Naive thymus-derived CD4-positive, alpha-beta T cell (primary cell): ENCODE data around the gene AFF4. TPM values are rescaled to one million over a fixed set of nuclear protein-coding genes. Genes with fewer than 3 reads are reported as not detected.
"Not testable (repeated sequence)": the region's sequence is repeated elsewhere in the genome, so short reads cannot be mapped to it uniquely, and the experiment has no call there.

Experiments used
- ATAC-seq: fragments of 150-1000 bp; cut with Tn5 transposase; 2 replicates; pipeline ENCODE4 v1.10.0; 2021; ENCODE audit warnings: mild to moderate bottlenecking, moderate library complexity
- CTCF ChIA-PET: fragments of 350-600 bp; sonication (Branson Sonifier 250); formaldehyde crosslinking; loops from one replicate; lab custom pipeline; 2021; ENCODE audit warnings: antibody characterized with exemption; lab: Charles Lee
- POLR2A ChIA-PET: fragments of 350-600 bp; sonication (Branson Sonifier 250); formaldehyde crosslinking; loops from one replicate; lab custom pipeline; 2021; ENCODE audit warnings: antibody characterized with exemption, inconsistent platforms; lab: Charles Lee
- DNase-seq, 9 donors: peaks; one replicate each; pipeline versions ENCODE4 v3.0.0 to v3.0.0-alpha.2; 2020 to 2022; ENCODE audit warnings: mixed read lengths in 1 of 9
- H3K27ac ChIP-seq: one replicate; pipeline ENCODE4 v1.7.0; 2013; ENCODE audit warnings: mild to moderate bottlenecking, low read depth, low read length, moderate library complexity
- H3K27me3 ChIP-seq, 2 donors: one replicate each; pipeline ENCODE4 v1.7.0; 2013; ENCODE audit warnings: low read length in 2 of 2, mild to moderate bottlenecking in 2 of 2, moderate library complexity in 2 of 2; ENCODE audit not compliant: control insufficient read depth in 2 of 2, insufficient read depth in 2 of 2
- H3K36me3 ChIP-seq, 3 experiments: 1 replicate in 2 of 3; 2 replicates in 1 of 3; pipeline ENCODE4 v1.7.0; 2013; ENCODE audit warnings: low read length in 3 of 3, mild to moderate bottlenecking in 3 of 3, moderate library complexity in 1 of 3; ENCODE audit not compliant: insufficient read depth in 3 of 3, control insufficient read depth in 2 of 3
- H3K4me1 ChIP-seq, 2 donors: one replicate each; pipeline ENCODE4 v1.7.0; 2013; ENCODE audit warnings: low read length in 2 of 2, mild to moderate bottlenecking in 2 of 2, moderate library complexity in 1 of 2; ENCODE audit not compliant: control insufficient read depth in 2 of 2, insufficient read depth in 2 of 2
- H3K4me3 ChIP-seq: 2 replicates; pipeline ENCODE4 v1.7.0; 2013; ENCODE audit warnings: mild to moderate bottlenecking, low read length
- H3K9me3 ChIP-seq, 3 experiments: 1 replicate in 2 of 3; 2 replicates in 1 of 3; pipeline ENCODE4 v1.7.0; 2013; ENCODE audit warnings: low read length in 3 of 3; ENCODE audit not compliant: control insufficient read depth in 2 of 3
- H3K27ac Mint-ChIP-seq, 9 donors: one replicate each; pipeline ENCODE4 v1.8.0; 2020 to 2022; ENCODE audit warnings: mixed read lengths in 9 of 9, mild to moderate bottlenecking in 8 of 9, moderate library complexity in 5 of 9, inconsistent platforms in 2 of 9
- H3K27me3 Mint-ChIP-seq, 5 donors: one replicate each; pipeline ENCODE4 v1.8.0; 2021 to 2022; ENCODE audit warnings: mixed read lengths in 5 of 5, mild to moderate bottlenecking in 1 of 5
- H3K36me3 Mint-ChIP-seq, 5 donors: one replicate each; pipeline ENCODE4 v1.8.0; 2020 to 2022; ENCODE audit warnings: mixed read lengths in 5 of 5, mild to moderate bottlenecking in 3 of 5, inconsistent platforms in 1 of 5
- H3K4me1 Mint-ChIP-seq, 7 donors: one replicate each; pipeline ENCODE4 v1.8.0; 2020 to 2022; ENCODE audit warnings: mixed read lengths in 7 of 7, mild to moderate bottlenecking in 3 of 7, inconsistent platforms in 1 of 7
- H3K4me3 Mint-ChIP-seq, 10 donors: one replicate each; pipeline ENCODE4 v1.8.0; 2020 to 2022; ENCODE audit warnings: mild to moderate bottlenecking in 10 of 10, mixed read lengths in 10 of 10, moderate library complexity in 6 of 10, inconsistent platforms in 2 of 10
- H3K9me3 Mint-ChIP-seq, 11 donors: one replicate each; pipeline ENCODE4 v1.8.0; 2020 to 2022; ENCODE audit warnings: mixed read lengths in 11 of 11, mild to moderate bottlenecking in 4 of 11, inconsistent platforms in 1 of 11, moderate library complexity in 1 of 11
- intact Hi-C, 2 donors: fragments of 100-400 bp; cut with micrococcal nuclease; formaldehyde crosslinking; loops; one replicate each; pipeline ENCODE4 v1.15.1; 2023
- polyA plus RNA-seq, 2 donors: library from polyadenylated mRNA; unstranded; fragments of 300-500 nt; fragmentation: Illumina TruSeq; gene quantifications; one replicate each; pipeline ENCODE4 v1.2.3, GENCODE V29; 2021
- total RNA-seq, 6 experiments: library from RNA in 5 of 6; stranded (reverse) in 5 of 6; gene quantifications; 1 replicate in 5 of 6; 2 replicates in 1 of 6; pipeline ENCODE4 v1.2.3 and lab custom pipeline; 2021 to 2026

AFF4 gene
- 10 to 100 TPM; 39.7 to 82.3 (median 69.0) TPM for total RNA-seq
- 10 to 100 TPM; 25.3 to 30.6 TPM for polyA plus RNA-seq
- 233 reads per million, percentile 94 among the genes with 10 or more reads in this experiment for total RNA-seq (lab: John Stamatoyannopoulos, UW)

GRCh38 chr5:132963171-132964104 is at the start of gene AFF4:
Gene AFF4, minus strand, starts transcription at chr5:132963634. Its CDS starts 26,445 bp downstream, at chr5:132937189.
- Histone ChIP-seq H3K27me3 (no peaks in the 10 kb centered on the region), H3K27ac (peak within 1 kb of the TSS; percentile 94), H3K36me3 (peaks cover 0 to 6% (median 0%) of the 10 kb centered on the region in 3 experiments), H3K9me3 (no peaks in the 10 kb centered on the region), H3K4me3 (peak within 1 kb of the TSS; percentile 65), H3K4me1 (peaks cover 10 to 22% of the 10 kb centered on the region in 2 donors)
- H3K36me3 Mint-ChIP-seq = peaks cover 0 to 12% (median 6%) of the 10 kb centered on the region in 5 donors
- no peaks in the 10 kb centered on the region for H3K27me3 Mint-ChIP-seq
- ATAC-seq = peak; percentile 92
- ChIA-PET CTCF (interaction anchor here (1.0 kb wide), 1 partner anchor 407 kb away, joined by 3 read pairs; the partner anchor contains the start of gene RAD50), POLR2A (interaction anchor here (0.5 to 4.1 kb wide), 23 partner anchors 9 to 1408 kb away, joined by 3 to 52 read pairs (median 3); partner anchors contain the start of genes CCNI2, GDF9, HSPA4 and UQCRQ)
- peak within 1 kb of the TSS; percentile 96 to 100 (median 98) for H3K27ac Mint-ChIP-seq
- no peaks in the 10 kb centered on the region for H3K9me3 Mint-ChIP-seq
- peak within 1 kb of the TSS; percentile 90 to 100 (median 98) for H3K4me3 Mint-ChIP-seq
- peaks cover 26 to 52% (median 38%) of the 10 kb centered on the region in 7 donors for H3K4me1 Mint-ChIP-seq
- peak; percentile 81 to 90 (median 85) for DNase-seq
- intact Hi-C loops = loop anchor here (1.0 to 10.0 kb wide), 11 partner anchors 63 to 1329 kb away; partner anchors contain the start of genes GDF9 (in 2 of the 2), RAD50 (in 2 of the 2), UQCRQ (in 2 of the 2) and ZCCHC10 (in 2 of the 2)

GRCh38 chr5:133008455-133008854 is 45.0 kb upstream of the AFF4 start:
- POLR2A ChIA-PET = interaction anchor here (1.0 kb wide), 1 partner anchor 41 kb away, joined by 4 read pairs; no protein-coding TSS in a partner anchor
- H3K27ac Mint-ChIP-seq, H3K27ac ChIP-seq, H3K4me3 Mint-ChIP-seq, H3K4me1 ChIP-seq, H3K4me3 ChIP-seq, H3K27me3 ChIP-seq, DNase-seq, H3K9me3 Mint-ChIP-seq, H3K27me3 Mint-ChIP-seq, H3K9me3 ChIP-seq, H3K4me1 Mint-ChIP-seq, ATAC-seq, CTCF ChIA-PET, intact Hi-C loops: not testable (repeated sequence)
- H3K36me3 ChIP-seq = peaks cover 0 to 22% (median 5%) of the 10 kb centered on the region in 3 experiments
- peaks cover 0 to 22% (median 15%) of the 10 kb centered on the region in 5 donors for H3K36me3 Mint-ChIP-seq

GRCh38 chr5:133006653-133007052 is 43.2 kb upstream of the AFF4 start:
- H3K4me3 Mint-ChIP-seq = no peak overlapping the region
- H3K4me3 ChIP-seq = no peak overlapping the region
- no peak overlapping the region for H3K27ac Mint-ChIP-seq
- H3K27me3 ChIP-seq = no peaks in the 10 kb centered on the region
- no peak for DNase-seq
- intact Hi-C loops = no loop called here
- no peak for ATAC-seq
- H3K9me3 ChIP-seq = no peaks in the 10 kb centered on the region
- H3K36me3 Mint-ChIP-seq = peaks cover 0 to 23% (median 17%) of the 10 kb centered on the region in 5 donors
- peaks cover 0 to 4% (median 0%) of the 10 kb centered on the region in 7 donors for H3K4me1 Mint-ChIP-seq
- H3K27me3 Mint-ChIP-seq = no peaks in the 10 kb centered on the region
- H3K36me3 ChIP-seq = peaks cover 0 to 26% (median 5%) of the 10 kb centered on the region in 3 experiments
- H3K9me3 Mint-ChIP-seq = no peaks in the 10 kb centered on the region
- ChIA-PET POLR2A (interaction anchor here (0.6 to 1.4 kb wide), 2 partner anchors 38 to 43 kb away, joined by 3 to 4 read pairs; partner anchors contain the start of gene AFF4), CTCF (no interaction called here)
- H3K4me1 ChIP-seq = no peaks in the 10 kb centered on the region
- no peak overlapping the region for H3K27ac ChIP-seq

GRCh38 chr5:132999246-132999645 is 35.8 kb upstream of the AFF4 start:
- no peak for DNase-seq
- Mint-ChIP-seq H3K4me1 (peaks cover 0 to 4% (median 0%) of the 10 kb centered on the region in 7 donors), H3K9me3 (no peaks in the 10 kb centered on the region), H3K36me3 (peaks cover 0 to 21% (median 8%) of the 10 kb centered on the region in 5 donors), H3K4me3 (no peak overlapping the region), H3K27me3 (no peaks in the 10 kb centered on the region), H3K27ac (no peak overlapping the region)
- Histone ChIP-seq H3K27me3 (no peaks in the 10 kb centered on the region), H3K27ac (no peak overlapping the region), H3K36me3 (peaks cover 0 to 6% (median 0%) of the 10 kb centered on the region in 3 experiments), H3K4me1 (no peaks in the 10 kb centered on the region), H3K9me3 (no peaks in the 10 kb centered on the region), H3K4me3 (no peak overlapping the region)
- no peak for ATAC-seq
- ChIA-PET CTCF (no interaction called here), POLR2A (no interaction called here)
- intact Hi-C loops = no loop called here

GRCh38 chr5:132998556-132998955 is 35.1 kb upstream of the AFF4 start:
- peaks cover 0 to 21% (median 8%) of the 10 kb centered on the region in 5 donors for H3K36me3 Mint-ChIP-seq

GRCh38 chr5:132996307-132996706 is 32.9 kb upstream of the AFF4 start:
- H3K36me3 Mint-ChIP-seq = peaks cover 0 to 15% (median 4%) of the 10 kb centered on the region in 5 donors
- Histone ChIP-seq H3K27ac (no peak overlapping the region), H3K27me3 (no peaks in the 10 kb centered on the region), H3K4me1 (no peaks in the 10 kb centered on the region), H3K4me3 (no peak overlapping the region), H3K36me3 (no peaks in the 10 kb centered on the region), H3K9me3 (no peaks in the 10 kb centered on the region)
- no peak overlapping the region for H3K4me3 Mint-ChIP-seq
- ATAC-seq (no peak), DNase-seq (no peak)
- CTCF ChIA-PET = no interaction called here
- H3K27me3 Mint-ChIP-seq = no peaks in the 10 kb centered on the region
- POLR2A ChIA-PET = no interaction called here
- peaks cover 0 to 6% (median 0%) of the 10 kb centered on the region in 7 donors for H3K4me1 Mint-ChIP-seq
- H3K9me3 Mint-ChIP-seq = no peaks in the 10 kb centered on the region
- H3K27ac Mint-ChIP-seq = peak overlapping the region in 3 of 9 donors; percentile 31 to 74 (median 37)
- intact Hi-C loops = no loop called here

More at GRCh38 chr5:132998556-132998955, 35.1 kb upstream of the AFF4 start:
- Mint-ChIP-seq H3K4me1 (peaks cover 0 to 6% (median 0%) of the 10 kb centered on the region in 7 donors), H3K27me3 (no peaks in the 10 kb centered on the region), H3K9me3 (no peaks in the 10 kb centered on the region), H3K4me3 (no peak overlapping the region), H3K27ac (peak overlapping the region in 2 of 9 donors; percentile 35 to 40)
- POLR2A ChIA-PET = no interaction called here
- CTCF ChIA-PET = no interaction called here
- ATAC-seq (peak; percentile 20), DNase-seq (no peak)
- H3K36me3 ChIP-seq = peaks cover 0 to 6% (median 0%) of the 10 kb centered on the region in 3 experiments
- no peaks in the 10 kb centered on the region for H3K9me3 ChIP-seq
- no peaks in the 10 kb centered on the region for H3K4me1 ChIP-seq
- H3K27ac ChIP-seq = no peak overlapping the region
- intact Hi-C loops = no loop called here
- no peak overlapping the region for H3K4me3 ChIP-seq
- no peaks in the 10 kb centered on the region for H3K27me3 ChIP-seq
